WTC11 (cell line): ENCODE measurements around the gene KCTD1. TPM values are rescaled to one million over a fixed set of nuclear protein-coding genes. Genes with fewer than 3 reads are reported as not detected.
A peak's percentile ranks its signal among the peaks of the same experiment; 100 is the strongest.

Experiments used
- ATAC-seq: fragments of 200-7000 bp; cut with Tn5 transposase; 2 replicates; pipeline ENCODE4 v1.10.0; 2021; ENCODE audit warnings: mild to moderate bottlenecking, moderate library complexity
- CTCF ChIA-PET: fragments of 300-600 bp; sonication (Branson Sonifier 250); formaldehyde crosslinking; loops from one replicate; lab custom pipeline; 2021; ENCODE audit warnings: antibody characterized with exemption; lab: Charles Lee
- POLR2A ChIA-PET: fragments of 350-600 bp; sonication (Branson Sonifier 250); formaldehyde crosslinking; loops from one replicate; lab custom pipeline; 2021; ENCODE audit warnings: antibody characterized with exemption; lab: Charles Lee
- DNase-seq: peaks from one replicate; pipeline ENCODE4 v3.0.0; 2021; ENCODE audit warnings: low spot score
- H3K27ac Mint-ChIP-seq: 2 replicates; pipeline ENCODE4 v1.8.0; 2021; ENCODE audit warnings: mixed read lengths
- H3K27me3 Mint-ChIP-seq: 2 replicates; pipeline ENCODE4 v1.8.0; 2021; ENCODE audit warnings: low read depth, mild to moderate bottlenecking, moderate library complexity, mixed read lengths
- H3K36me3 Mint-ChIP-seq: 2 replicates; pipeline ENCODE4 v1.8.0; 2021; ENCODE audit warnings: mixed read lengths
- H3K4me1 Mint-ChIP-seq: 2 replicates; pipeline ENCODE4 v1.8.0; 2022; ENCODE audit warnings: mixed read lengths
- H3K4me3 Mint-ChIP-seq: 2 replicates; pipeline ENCODE4 v1.8.0; 2021; ENCODE audit warnings: mild to moderate bottlenecking, moderate library complexity, mixed read lengths
- H3K9me3 Mint-ChIP-seq: 2 replicates; pipeline ENCODE4 v1.8.0; 2021; ENCODE audit warnings: mixed read lengths
- ATF2 ChIP-seq: sonication (generic); formaldehyde crosslinking; IDR thresholded peaks from 2 replicates; pipeline ENCODE4 v1.8.1; 2022; ENCODE audit warnings: low read depth, missing genetic modification reagents, borderline replicate concordance
- CBFB ChIP-seq: sonication (generic); formaldehyde crosslinking; IDR thresholded peaks from 2 replicates; pipeline ENCODE4 v1.8.1; 2022; ENCODE audit warnings: mild to moderate bottlenecking, low read depth, missing genetic modification reagents
- CREM ChIP-seq: sonication (generic); formaldehyde crosslinking; IDR thresholded peaks from 2 replicates; pipeline ENCODE4 v1.8.1; 2022; ENCODE audit warnings: mild to moderate bottlenecking, missing genetic modification reagents, moderate library complexity
- E2F1 ChIP-seq: sonication (generic); formaldehyde crosslinking; IDR thresholded peaks from 2 replicates; pipeline ENCODE4 v1.8.0; 2022; ENCODE audit warnings: mild to moderate bottlenecking, missing genetic modification reagents
- FOXP4 ChIP-seq: sonication (generic); formaldehyde crosslinking; IDR thresholded peaks from 2 replicates; pipeline ENCODE4 v1.8.0; 2022; ENCODE audit warnings: mild to moderate bottlenecking, missing genetic modification reagents
- GRHL2 ChIP-seq: fragments of 250-450 bp; sonication (Bioruptor Pico); IDR thresholded peaks from 2 replicates; pipeline ENCODE4 v1.8.0; 2022; ENCODE audit warnings: mild to moderate bottlenecking, moderate library complexity; ENCODE audit not compliant: insufficient replicate concordance, severe bottlenecking
- NR1H2 ChIP-seq: sonication (generic); formaldehyde crosslinking; IDR thresholded peaks from 2 replicates; pipeline ENCODE4 v1.9.0; 2021; ENCODE audit warnings: mild to moderate bottlenecking, moderate library complexity, missing genetic modification reagents
- PRRX2 ChIP-seq: fragments of 250-450 bp; sonication (Bioruptor Pico); IDR thresholded peaks from 2 replicates; pipeline ENCODE4 v1.8.0; 2021; ENCODE audit warnings: mild to moderate bottlenecking
- SMAD4 ChIP-seq: sonication (generic); formaldehyde crosslinking; IDR thresholded peaks from 2 replicates; pipeline ENCODE4 v1.8.0; 2022; ENCODE audit warnings: mild to moderate bottlenecking, missing genetic modification reagents
- TEAD1 ChIP-seq: sonication (generic); formaldehyde crosslinking; IDR thresholded peaks from 2 replicates; pipeline ENCODE4 v1.8.0; 2022; ENCODE audit warnings: mild to moderate bottlenecking, missing genetic modification reagents
- ZNF317 ChIP-seq: sonication (generic); formaldehyde crosslinking; IDR thresholded peaks from 2 replicates; pipeline ENCODE4 v1.8.1; 2023; ENCODE audit warnings: low read depth, mild to moderate bottlenecking, moderate library complexity, missing genetic modification reagents, borderline replicate concordance
- ZNF416 ChIP-seq: fragments of 250-450 bp; sonication (Bioruptor Pico); IDR thresholded peaks from 2 replicates; pipeline ENCODE4 v1.9.0; 2021; ENCODE audit warnings: mild to moderate bottlenecking, inconsistent platforms
- ZNF423 ChIP-seq: fragments of 250-450 bp; sonication (Bioruptor Pico); IDR thresholded peaks from 2 replicates; pipeline ENCODE4 v2.1.2; 2022; ENCODE audit warnings: mild to moderate bottlenecking, moderate library complexity
- total RNA-seq: library from RNA; stranded (reverse); gene quantifications from 3 replicates; pipeline ENCODE4 v1.2.3, GENCODE V29; 2021
- TF ChIP-seq, protein P1 (sequence below): fragments of 250-450 bp; sonication (Bioruptor Pico); IDR thresholded peaks from 2 replicates; pipeline ENCODE4 v1.8.0; 2021; ENCODE audit warnings: mild to moderate bottlenecking
- TF ChIP-seq, protein P2 (sequence below): sonication (generic); formaldehyde crosslinking; IDR thresholded peaks from 2 replicates; pipeline ENCODE4 v1.8.1; 2023; ENCODE audit warnings: mild to moderate bottlenecking, missing genetic modification reagents
- TF ChIP-seq, protein P3 (sequence below): sonication (generic); formaldehyde crosslinking; IDR thresholded peaks from 2 replicates; pipeline ENCODE4 v1.8.1; 2023; ENCODE audit warnings: mild to moderate bottlenecking, missing genetic modification reagents, moderate library complexity

KCTD1 gene
- total RNA-seq, 1 experiment from 2014 or later: 23.3 TPM

DNA sequence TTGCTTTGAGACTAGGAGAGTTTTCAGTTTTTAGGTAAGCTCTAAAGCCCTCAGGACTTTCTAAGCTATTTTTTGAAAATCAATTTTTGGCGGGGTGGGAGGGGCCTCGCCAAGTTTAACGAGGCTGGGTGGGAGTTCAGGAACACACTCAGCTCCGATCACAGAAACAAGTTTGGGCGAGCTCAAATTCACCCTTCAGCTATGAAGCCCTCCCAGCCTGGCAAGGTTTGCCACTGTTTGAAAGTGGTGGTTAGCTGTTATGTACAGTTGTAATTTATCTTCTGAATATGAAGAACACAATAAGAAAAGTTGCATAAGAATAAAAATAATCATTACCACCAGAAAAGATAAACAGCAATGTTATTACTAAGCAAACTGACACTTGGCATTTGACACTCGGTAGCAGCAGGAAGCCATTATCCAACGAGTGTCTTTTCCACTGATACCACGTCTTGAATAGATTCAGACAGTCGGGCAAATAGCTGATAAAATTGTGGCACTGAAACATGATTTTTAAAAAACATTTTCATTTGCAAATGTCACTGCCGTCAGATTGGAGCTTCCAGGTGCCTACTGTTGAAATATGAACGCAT is 59.8 kb downstream of the KCTD1 start (continued):
- no peak for TF ChIP-seq FOXP4
- no peak for TF ChIP-seq ATF2 (CRISPR knock-in tag)
- TF ChIP-seq, protein P1, sequence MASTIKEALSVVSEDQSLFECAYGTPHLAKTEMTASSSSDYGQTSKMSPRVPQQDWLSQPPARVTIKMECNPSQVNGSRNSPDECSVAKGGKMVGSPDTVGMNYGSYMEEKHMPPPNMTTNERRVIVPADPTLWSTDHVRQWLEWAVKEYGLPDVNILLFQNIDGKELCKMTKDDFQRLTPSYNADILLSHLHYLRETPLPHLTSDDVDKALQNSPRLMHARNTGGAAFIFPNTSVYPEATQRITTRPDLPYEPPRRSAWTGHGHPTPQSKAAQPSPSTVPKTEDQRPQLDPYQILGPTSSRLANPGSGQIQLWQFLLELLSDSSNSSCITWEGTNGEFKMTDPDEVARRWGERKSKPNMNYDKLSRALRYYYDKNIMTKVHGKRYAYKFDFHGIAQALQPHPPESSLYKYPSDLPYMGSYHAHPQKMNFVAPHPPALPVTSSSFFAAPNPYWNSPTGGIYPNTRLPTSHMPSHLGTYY (CRISPR knock-in tag): no peak

GRCh38 chr18:26487437-26487836 is 60.9 kb downstream of the KCTD1 start:
- Mint-ChIP-seq H3K4me1 (peaks cover 32% of the 10 kb centered on the region), H3K36me3 (no peaks in the 10 kb centered on the region; the same call in 1 of the 2 replicates)

DNA sequence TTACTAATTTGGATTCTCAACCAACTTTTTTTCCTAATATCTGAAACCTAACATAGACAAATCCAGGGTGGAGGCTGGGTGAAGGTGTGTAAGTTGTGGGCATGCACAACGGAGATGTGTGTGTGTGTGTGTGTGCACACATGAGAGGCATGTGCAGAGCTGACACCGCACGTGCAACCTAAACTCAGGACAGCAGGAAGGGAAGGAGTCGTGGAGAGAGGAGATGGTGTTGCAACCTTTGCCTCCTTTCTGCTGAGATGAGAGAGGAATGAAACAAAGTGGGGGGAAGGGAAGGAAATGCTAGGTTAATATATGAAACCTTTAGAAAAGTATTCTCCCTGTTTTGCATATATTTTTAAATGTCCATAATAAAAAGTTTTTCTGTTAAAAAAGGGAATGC is 64.7 kb downstream of the KCTD1 start:
- Mint-ChIP-seq H3K27ac (no peak overlapping the region), H3K36me3 (no peaks in the 10 kb centered on the region), H3K4me3 (no peak overlapping the region), H3K27me3 (no peaks in the 10 kb centered on the region), H3K9me3 (no peaks in the 10 kb centered on the region), H3K4me1 (peaks cover 62% of the 10 kb centered on the region)
- ChIA-PET POLR2A (no interaction called here), CTCF (interaction anchor here (1.9 to 2.2 kb wide), 2 partner anchors 14 to 78 kb away, joined by 8 to 9 read pairs; no protein-coding TSS in a partner anchor)
- no peak for DNase-seq
- TF ChIP-seq TEAD1 (no peak), NR1H2 (CRISPR knock-in tag) (no peak), ZNF317 (CRISPR knock-in tag) (no peak), CREM (CRISPR knock-in tag) (no peak), ZNF416 (no peak)
- TF ChIP-seq, protein P2, sequence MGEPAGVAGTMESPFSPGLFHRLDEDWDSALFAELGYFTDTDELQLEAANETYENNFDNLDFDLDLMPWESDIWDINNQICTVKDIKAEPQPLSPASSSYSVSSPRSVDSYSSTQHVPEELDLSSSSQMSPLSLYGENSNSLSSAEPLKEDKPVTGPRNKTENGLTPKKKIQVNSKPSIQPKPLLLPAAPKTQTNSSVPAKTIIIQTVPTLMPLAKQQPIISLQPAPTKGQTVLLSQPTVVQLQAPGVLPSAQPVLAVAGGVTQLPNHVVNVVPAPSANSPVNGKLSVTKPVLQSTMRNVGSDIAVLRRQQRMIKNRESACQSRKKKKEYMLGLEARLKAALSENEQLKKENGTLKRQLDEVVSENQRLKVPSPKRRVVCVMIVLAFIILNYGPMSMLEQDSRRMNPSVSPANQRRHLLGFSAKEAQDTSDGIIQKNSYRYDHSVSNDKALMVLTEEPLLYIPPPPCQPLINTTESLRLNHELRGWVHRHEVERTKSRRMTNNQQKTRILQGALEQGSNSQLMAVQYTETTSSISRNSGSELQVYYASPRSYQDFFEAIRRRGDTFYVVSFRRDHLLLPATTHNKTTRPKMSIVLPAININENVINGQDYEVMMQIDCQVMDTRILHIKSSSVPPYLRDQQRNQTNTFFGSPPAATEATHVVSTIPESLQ: no peak
- ATAC-seq: no peak

More at GRCh38 chr18:26487437-26487836, 60.9 kb downstream of the KCTD1 start:
- ATAC-seq: no peak
- H3K27ac Mint-ChIP-seq: no peak overlapping the region
- no peak for DNase-seq
- POLR2A ChIA-PET: no interaction called here
- H3K27me3 Mint-ChIP-seq: no peaks in the 10 kb centered on the region
- CTCF ChIA-PET: interaction anchor here (1.0 to 1.4 kb wide), 2 partner anchors 19 to 134 kb away, joined by 3 to 4 read pairs; no protein-coding TSS in a partner anchor
- TF ChIP-seq ZNF416 (no peak), ZNF423 (CRISPR knock-in tag) (no peak), SMAD4 (no peak)
- TF ChIP-seq, protein P3, sequence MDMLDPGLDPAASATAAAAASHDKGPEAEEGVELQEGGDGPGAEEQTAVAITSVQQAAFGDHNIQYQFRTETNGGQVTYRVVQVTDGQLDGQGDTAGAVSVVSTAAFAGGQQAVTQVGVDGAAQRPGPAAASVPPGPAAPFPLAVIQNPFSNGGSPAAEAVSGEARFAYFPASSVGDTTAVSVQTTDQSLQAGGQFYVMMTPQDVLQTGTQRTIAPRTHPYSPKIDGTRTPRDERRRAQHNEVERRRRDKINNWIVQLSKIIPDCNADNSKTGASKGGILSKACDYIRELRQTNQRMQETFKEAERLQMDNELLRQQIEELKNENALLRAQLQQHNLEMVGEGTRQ (CRISPR knock-in tag): no peak
- 0 out of 2 replicates have a peak, but pooled peaks cover 4% of the 10 kb centered on the region for H3K9me3 Mint-ChIP-seq
- H3K4me3 Mint-ChIP-seq: no peak overlapping the region

DNA sequence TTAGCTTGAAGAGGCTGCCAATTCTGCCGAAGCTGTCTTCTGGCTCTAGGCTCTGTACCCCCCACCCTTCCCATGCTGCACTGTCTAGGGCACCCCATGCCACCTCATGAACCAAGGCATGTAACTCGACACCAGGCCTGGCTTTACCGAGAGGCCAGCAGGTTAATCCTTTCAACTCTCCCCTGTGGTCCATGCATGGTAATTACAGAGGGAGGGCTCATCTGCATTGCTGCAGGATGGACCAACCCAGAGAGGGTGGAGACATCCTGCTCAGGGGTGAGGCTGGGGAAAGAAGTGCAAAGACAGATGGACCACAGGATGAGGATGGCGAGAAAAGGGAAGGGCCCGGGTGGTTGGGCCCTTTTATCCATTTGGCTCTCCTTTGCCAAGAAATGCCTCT is 65.8 kb downstream of the KCTD1 start:
- H3K4me3 Mint-ChIP-seq: no peak overlapping the region
- H3K4me1 Mint-ChIP-seq: peaks cover 67% of the 10 kb centered on the region
- no peak overlapping the region for H3K27ac Mint-ChIP-seq
- DNase-seq (peak; percentile 63), ATAC-seq (peak; percentile 99)
- ChIA-PET CTCF (interaction anchor here (0.7 kb wide), 1 partner anchor 99 kb away, joined by 3 read pairs; no protein-coding TSS in a partner anchor), POLR2A (no interaction called here)
- no peaks in the 10 kb centered on the region for H3K9me3 Mint-ChIP-seq
- no peaks in the 10 kb centered on the region for H3K36me3 Mint-ChIP-seq
- H3K27me3 Mint-ChIP-seq: no peaks in the 10 kb centered on the region
- no peak for TF ChIP-seq PRRX2 (CRISPR knock-in tag)
- 0 out of 2 replicates have a peak, but pooled peaks have one; percentile 50 for TF ChIP-seq CBFB
- no peak for TF ChIP-seq GRHL2
- TF ChIP-seq TEAD1: 0 out of 2 replicates have a peak, but pooled peaks have one; percentile 37
- no peak for TF ChIP-seq E2F1 (CRISPR knock-in tag)
